Lung (tissue), 12 donors: ENCODE data around the gene EIF4A2. TPM values are rescaled to one million over a fixed set of nuclear protein-coding genes. Genes with fewer than 3 reads are reported as not detected.

Experiments used
- ATAC-seq: fragments of 200-7000 bp; cut with Tn5 transposase; one replicate; pipeline ENCODE4 v1.9.1; 2020; ENCODE audit warnings: moderate number of reproducible peaks; ENCODE audit not compliant: insufficient read depth, low FRiP score
- DNase-seq, 3 donors: peaks; one replicate each; pipeline ENCODE4 v3.0.0-alpha.2; 2013 to 2017
- H3K27ac ChIP-seq, 2 donors: one replicate each; pipeline ENCODE4 v1.5.1; 2013; ENCODE audit warnings: mild to moderate bottlenecking in 2 of 2, moderate library complexity in 2 of 2, control low read depth in 1 of 2, inconsistent platforms in 1 of 2, low read depth in 1 of 2, low read length in 1 of 2
- H3K27me3 ChIP-seq, 3 donors: one replicate each; pipeline ENCODE4 v1.5.1; 2013; ENCODE audit warnings: low read length in 2 of 3; ENCODE audit not compliant: control insufficient read depth in 3 of 3, insufficient read depth in 3 of 3
- H3K36me3 ChIP-seq, 4 donors: one replicate each; pipeline ENCODE4 v1.5.1; 2013; ENCODE audit warnings: low read length in 4 of 4, mild to moderate bottlenecking in 1 of 4, moderate library complexity in 1 of 4; ENCODE audit not compliant: control insufficient read depth in 4 of 4, insufficient read depth in 4 of 4
- H3K4me1 ChIP-seq, 5 donors: one replicate each; pipeline ENCODE4 v1.5.1; 2013; ENCODE audit warnings: low read length in 5 of 5, mild to moderate bottlenecking in 2 of 5, moderate library complexity in 1 of 5; ENCODE audit not compliant: control insufficient read depth in 5 of 5, insufficient read depth in 5 of 5
- H3K4me3 ChIP-seq: one replicate; pipeline ENCODE4 v1.5.1; 2013; ENCODE audit warnings: mild to moderate bottlenecking, control low read depth, moderate library complexity
- H3K9ac ChIP-seq, 2 donors: one replicate each; pipeline ENCODE4 v1.5.1; 2013; ENCODE audit warnings: low read length in 2 of 2, control low read depth in 1 of 2; ENCODE audit not compliant: insufficient read depth in 1 of 2
- H3K9me3 ChIP-seq, 4 donors: one replicate each; pipeline ENCODE4 v1.5.1; 2013; ENCODE audit warnings: low read length in 3 of 4, mild to moderate bottlenecking in 1 of 4, moderate library complexity in 1 of 4; ENCODE audit not compliant: control insufficient read depth in 4 of 4, insufficient read depth in 3 of 4
- WGBS, 2 donors: extraction: QIAGEN DNeasy Blood & Tissue Kit; methylation state at CpG; one replicate each; pipeline ENCODE4 v1.1.7; 2013; 5-methylcytosine and 5-hydroxymethylcytosine counted together
- polyA plus RNA-seq, 2 donors: library from polyadenylated mRNA; stranded (reverse); fragments of 200-250 nt; gene quantifications; one replicate each; pipeline ENCODE4 v1.2.1, GENCODE V29; 2013
- total RNA-seq, 2 donors: library from RNA; depleted of rRNA in 1 of 2; stranded (reverse); fragments of >200 nt in 1 of 2; gene quantifications; one replicate each; pipeline ENCODE4 v1.2.1, GENCODE V29; 2014 to 2021
- TF ChIP-seq, protein P1 (sequence below): IDR thresholded peaks from 2 replicates; pipeline ENCODE4 v1.5.1; 2012; ENCODE audit warnings: mild to moderate bottlenecking; ENCODE audit errors: control extremely low read depth, extremely low read depth
- donor health status: control.
- donor health status: control.
- donor health status: Bipolar disorder and iron deficiency.
- donor health status: healthy.
- donor health status: DM: yes; HTN: yes; CAD: no.

EIF4A2 gene
- total and polyA plus RNA-seq, 4 donors: 235 to 683 (median 312) TPM

GRCh38 chr3:186790261-186790981, 7.0 kb downstream of the EIF4A2 start:
- no peak for ATAC-seq
- Histone ChIP-seq H3K9ac (no peak overlapping the region), H3K4me1 (peaks cover 0 to 31% (median 9%) of the 10 kb centered on the region in 5 donors), H3K4me3 (no peak overlapping the region), H3K9me3 (no peaks in the 10 kb centered on the region), H3K36me3 (peaks cover 26 to 56% (median 42%) of the 10 kb centered on the region in 4 donors), H3K27me3 (no peaks in the 10 kb centered on the region), H3K27ac (no peak overlapping the region)
- TF ChIP-seq, protein P1, sequence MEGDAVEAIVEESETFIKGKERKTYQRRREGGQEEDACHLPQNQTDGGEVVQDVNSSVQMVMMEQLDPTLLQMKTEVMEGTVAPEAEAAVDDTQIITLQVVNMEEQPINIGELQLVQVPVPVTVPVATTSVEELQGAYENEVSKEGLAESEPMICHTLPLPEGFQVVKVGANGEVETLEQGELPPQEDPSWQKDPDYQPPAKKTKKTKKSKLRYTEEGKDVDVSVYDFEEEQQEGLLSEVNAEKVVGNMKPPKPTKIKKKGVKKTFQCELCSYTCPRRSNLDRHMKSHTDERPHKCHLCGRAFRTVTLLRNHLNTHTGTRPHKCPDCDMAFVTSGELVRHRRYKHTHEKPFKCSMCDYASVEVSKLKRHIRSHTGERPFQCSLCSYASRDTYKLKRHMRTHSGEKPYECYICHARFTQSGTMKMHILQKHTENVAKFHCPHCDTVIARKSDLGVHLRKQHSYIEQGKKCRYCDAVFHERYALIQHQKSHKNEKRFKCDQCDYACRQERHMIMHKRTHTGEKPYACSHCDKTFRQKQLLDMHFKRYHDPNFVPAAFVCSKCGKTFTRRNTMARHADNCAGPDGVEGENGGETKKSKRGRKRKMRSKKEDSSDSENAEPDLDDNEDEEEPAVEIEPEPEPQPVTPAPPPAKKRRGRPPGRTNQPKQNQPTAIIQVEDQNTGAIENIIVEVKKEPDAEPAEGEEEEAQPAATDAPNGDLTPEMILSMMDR: no peak
- DNase-seq: peak in 1 of 3 donors; percentile 26
- WGBS, 2 donors: 74 to 81% methylated on average over 8 of the region's 8 CpGs

DNA sequence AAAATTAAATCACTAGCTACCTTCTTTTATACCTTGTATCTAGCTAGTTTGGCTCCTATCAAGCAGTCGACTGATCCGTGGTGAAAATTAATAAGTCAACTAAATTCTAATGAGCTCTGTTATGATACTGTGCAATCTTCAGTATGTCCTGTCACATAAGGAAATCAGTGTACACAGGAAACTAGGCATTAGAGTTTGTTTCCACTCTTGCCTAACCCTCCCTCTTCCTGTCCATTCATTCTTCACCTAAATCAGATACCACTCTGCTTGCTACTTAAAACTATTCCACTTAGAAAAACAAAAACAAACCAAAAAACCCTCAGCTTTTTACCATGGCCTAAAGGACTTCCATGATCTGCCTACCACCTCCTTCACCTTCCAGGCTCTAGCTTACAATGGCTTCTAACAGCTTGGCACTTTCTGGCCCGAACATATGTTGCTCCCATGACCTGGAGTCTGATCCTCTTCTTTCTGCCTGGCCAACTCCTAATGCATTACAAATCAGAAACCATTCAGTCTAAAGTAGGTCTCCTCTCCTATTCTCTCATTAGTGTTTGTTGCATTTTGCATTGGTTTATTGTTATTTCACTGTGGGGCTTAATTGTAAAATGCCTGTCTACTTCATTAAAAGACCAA, 15.0 kb downstream of the EIF4A2 start:
- Histone ChIP-seq H3K36me3 (peaks cover 4 to 25% (median 9%) of the 10 kb centered on the region in 4 donors), H3K4me1 (no peaks in the 10 kb centered on the region), H3K27me3 (no peaks in the 10 kb centered on the region), H3K27ac (no peak overlapping the region), H3K4me3 (no peak overlapping the region), H3K9me3 (no peaks in the 10 kb centered on the region), H3K9ac (no peak overlapping the region)
- DNase-seq: no peak
- WGBS, 2 donors: 80 to 85% methylated on average over 3 of the region's 3 CpGs
- TF ChIP-seq, protein P1: no peak
- ATAC-seq: no peak

- H3K36me3 ChIP-seq: peaks cover 4 to 15% (median 8%) of the 10 kb centered on the region in 4 donors
- ATAC-seq: no peak
- H3K4me1 ChIP-seq: peaks cover 0 to 4% (median 0%) of the 10 kb centered on the region in 5 donors
- H3K27me3 ChIP-seq: no peaks in the 10 kb centered on the region
- no peak overlapping the region for H3K27ac ChIP-seq
- H3K4me3 ChIP-seq: no peak overlapping the region
- DNase-seq: no peak
- H3K9me3 ChIP-seq: no peaks in the 10 kb centered on the region
- no peak overlapping the region for H3K9ac ChIP-seq
- 95 to 96% methylated on average over 1 of the region's 1 CpG for WGBS, 2 donors
- TF ChIP-seq, protein P1: no peak
These were observed 16.9 kb downstream of the EIF4A2 start for GRCh38 chr3:186800285-186800684.
